ENCODE results near the gene WDR27.

WDR27 gene

DNA sequence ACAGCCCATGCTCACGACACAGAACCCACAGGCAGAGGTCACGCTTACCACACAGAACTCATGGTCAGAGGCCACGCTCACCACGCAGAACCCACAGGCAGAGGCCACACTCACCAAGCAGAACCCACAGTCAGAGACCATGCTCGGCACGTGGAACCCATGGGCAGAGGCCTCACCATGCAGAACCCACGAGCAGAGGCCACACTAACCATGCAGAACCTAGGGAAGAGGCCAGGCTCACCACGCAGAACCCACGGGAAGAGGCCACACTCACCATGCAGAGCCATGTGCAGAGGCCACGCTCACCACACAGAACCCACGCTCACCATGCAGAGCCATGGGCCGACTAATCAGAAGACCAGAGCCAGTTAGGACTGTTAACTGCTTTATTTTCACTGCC, 245.0 kb downstream of the WDR27 start:
- no peak for TF ChIP-seq EZH2 (IDR thresholded peaks at IDR 0.05; ENCODE audit: borderline replicate concordance, low read depth, low read length, severe bottlenecking)
- TF ChIP-seq, protein P1, sequence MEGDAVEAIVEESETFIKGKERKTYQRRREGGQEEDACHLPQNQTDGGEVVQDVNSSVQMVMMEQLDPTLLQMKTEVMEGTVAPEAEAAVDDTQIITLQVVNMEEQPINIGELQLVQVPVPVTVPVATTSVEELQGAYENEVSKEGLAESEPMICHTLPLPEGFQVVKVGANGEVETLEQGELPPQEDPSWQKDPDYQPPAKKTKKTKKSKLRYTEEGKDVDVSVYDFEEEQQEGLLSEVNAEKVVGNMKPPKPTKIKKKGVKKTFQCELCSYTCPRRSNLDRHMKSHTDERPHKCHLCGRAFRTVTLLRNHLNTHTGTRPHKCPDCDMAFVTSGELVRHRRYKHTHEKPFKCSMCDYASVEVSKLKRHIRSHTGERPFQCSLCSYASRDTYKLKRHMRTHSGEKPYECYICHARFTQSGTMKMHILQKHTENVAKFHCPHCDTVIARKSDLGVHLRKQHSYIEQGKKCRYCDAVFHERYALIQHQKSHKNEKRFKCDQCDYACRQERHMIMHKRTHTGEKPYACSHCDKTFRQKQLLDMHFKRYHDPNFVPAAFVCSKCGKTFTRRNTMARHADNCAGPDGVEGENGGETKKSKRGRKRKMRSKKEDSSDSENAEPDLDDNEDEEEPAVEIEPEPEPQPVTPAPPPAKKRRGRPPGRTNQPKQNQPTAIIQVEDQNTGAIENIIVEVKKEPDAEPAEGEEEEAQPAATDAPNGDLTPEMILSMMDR (IDR thresholded peaks at IDR 0.05; ENCODE audit: borderline replicate concordance, extremely low read depth, low read length, poor library complexity, severe bottlenecking) = no peak
- DNase-seq (no peak), ATAC-seq (ENCODE audit: insufficient read depth, low read depth) (no peak)
- Histone ChIP-seq H3K4me2 (ENCODE audit: insufficient read depth, low read length) (no peak overlapping the region), H4K20me1 (ENCODE audit: insufficient read depth, low read length) (no peaks in the 10 kb centered on the region), H3K79me2 (ENCODE audit: insufficient read depth, low read length) (no peaks in the 10 kb centered on the region), H3K9me3 (ENCODE audit: insufficient read depth, low read length, severe bottlenecking) (no peaks in the 10 kb centered on the region), H2AFZ (ENCODE audit: low read depth, low read length) (no peak overlapping the region), H3K27me3 (ENCODE audit: insufficient read depth, low read length, poor library complexity) (no peaks in the 10 kb centered on the region), H3K9ac (ENCODE audit: low read depth, low read length) (no peak overlapping the region), H3K36me3 (ENCODE audit: insufficient read depth, low read length) (no peaks in the 10 kb centered on the region), H3K4me3 (ENCODE audit: low read depth in 1 of 2, low read length in 2 of 2) (no peak overlapping the region), H3K27ac (ENCODE audit: low read length) (no peak overlapping the region), H3K4me1 (ENCODE audit: insufficient read depth, low read length) (no peaks in the 10 kb centered on the region)

DNA sequence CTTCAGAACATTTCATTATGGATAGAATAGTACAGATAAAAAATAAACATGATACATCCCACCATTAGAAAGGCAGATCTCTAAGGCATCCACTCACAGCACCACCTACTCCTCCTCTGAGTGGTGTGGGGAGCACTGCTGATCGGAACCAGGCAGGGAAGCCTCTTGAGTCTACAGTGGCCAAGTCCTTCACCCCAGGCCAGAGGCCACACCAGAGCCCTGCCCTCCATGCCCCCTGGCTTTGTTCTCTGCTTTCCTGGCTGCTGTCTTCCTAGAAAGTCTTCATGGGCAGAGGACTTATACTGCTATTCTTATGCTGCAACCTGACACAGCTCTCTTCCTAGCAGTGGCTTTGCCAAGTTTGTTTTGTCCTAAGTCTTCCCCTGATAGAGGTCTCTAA, 246.4 kb downstream of the WDR27 start:
- Histone ChIP-seq H3K27me3 (ENCODE audit: insufficient read depth, low read length, poor library complexity) (no peaks in the 10 kb centered on the region), H3K36me3 (ENCODE audit: insufficient read depth, low read length) (no peaks in the 10 kb centered on the region), H3K4me3 (ENCODE audit: low read depth in 1 of 2, low read length in 2 of 2) (no peak overlapping the region), H2AFZ (ENCODE audit: low read depth, low read length) (no peak overlapping the region), H3K4me2 (ENCODE audit: insufficient read depth, low read length) (no peak overlapping the region), H3K79me2 (ENCODE audit: insufficient read depth, low read length) (no peaks in the 10 kb centered on the region), H3K4me1 (ENCODE audit: insufficient read depth, low read length) (no peaks in the 10 kb centered on the region), H3K27ac (ENCODE audit: low read length) (no peak overlapping the region), H3K9me3 (ENCODE audit: insufficient read depth, low read length, severe bottlenecking) (no peaks in the 10 kb centered on the region), H3K9ac (ENCODE audit: low read depth, low read length) (no peak overlapping the region), H4K20me1 (ENCODE audit: insufficient read depth, low read length) (no peaks in the 10 kb centered on the region)
- DNase-seq (no peak), ATAC-seq (ENCODE audit: insufficient read depth, low read depth) (no peak)
- TF ChIP-seq EZH2 (IDR thresholded peaks at IDR 0.05; ENCODE audit: borderline replicate concordance, low read depth, low read length, severe bottlenecking) = no peak
- TF ChIP-seq, protein P1 (IDR thresholded peaks at IDR 0.05; ENCODE audit: borderline replicate concordance, extremely low read depth, low read length, poor library complexity, severe bottlenecking) = no peak

DNA sequence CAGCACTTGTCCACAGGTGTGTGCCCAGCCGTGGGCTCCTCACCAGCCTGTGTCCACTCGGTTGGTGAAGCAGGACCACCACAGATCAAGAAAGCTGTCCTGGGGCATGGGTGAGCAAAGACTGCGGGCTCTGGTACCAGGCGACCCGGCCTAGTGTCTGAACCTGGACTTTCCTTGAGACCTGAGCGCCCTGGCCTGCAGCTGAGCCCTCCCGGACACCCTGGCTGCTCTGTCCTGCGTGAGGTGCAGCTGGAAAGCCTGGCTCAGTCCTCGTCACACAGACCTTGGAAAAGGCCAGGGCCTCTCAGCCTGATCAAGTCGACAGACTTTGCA, 247.0 kb downstream of the WDR27 start:
- Histone ChIP-seq H2AFZ (ENCODE audit: low read depth, low read length) (no peak overlapping the region), H3K4me3 (ENCODE audit: low read depth in 1 of 2, low read length in 2 of 2) (no peak overlapping the region), H3K9me3 (ENCODE audit: insufficient read depth, low read length, severe bottlenecking) (no peaks in the 10 kb centered on the region), H3K79me2 (ENCODE audit: insufficient read depth, low read length) (no peaks in the 10 kb centered on the region), H3K36me3 (ENCODE audit: insufficient read depth, low read length) (no peaks in the 10 kb centered on the region), H3K9ac (ENCODE audit: low read depth, low read length) (no peak overlapping the region), H3K4me2 (ENCODE audit: insufficient read depth, low read length) (no peak overlapping the region), H4K20me1 (ENCODE audit: insufficient read depth, low read length) (no peaks in the 10 kb centered on the region), H3K27ac (ENCODE audit: low read length) (no peak overlapping the region), H3K27me3 (ENCODE audit: insufficient read depth, low read length, poor library complexity) (no peaks in the 10 kb centered on the region), H3K4me1 (ENCODE audit: insufficient read depth, low read length) (no peaks in the 10 kb centered on the region)
- ATAC-seq (ENCODE audit: insufficient read depth, low read depth) (no peak), DNase-seq (no peak)
- TF ChIP-seq, protein P1 (IDR thresholded peaks at IDR 0.05; ENCODE audit: borderline replicate concordance, extremely low read depth, low read length, poor library complexity, severe bottlenecking) = no peak
- TF ChIP-seq EZH2 (IDR thresholded peaks at IDR 0.05; ENCODE audit: borderline replicate concordance, low read depth, low read length, severe bottlenecking) = no peak

All from DND-41 (cell line).